LNCAP (cell line): Measurements from ENCODE around the gene ARL15.

Source experiments
- CTCF ChIP-seq: fragments of 450-650 bp; IDR thresholded peaks from 2 replicates; pipeline ENCODE4 v1.5.1; 2017; ENCODE audit warnings: mild to moderate bottlenecking

Gene ARL15

GRCh38 chr5:54278036-54278830, 32.1 kb downstream of the ARL15 start:
- no peak for TF ChIP-seq CTCF

- no peak for TF ChIP-seq CTCF
These were observed 34.3 kb downstream of the ARL15 start for GRCh38 chr5:54276048-54276447.

GRCh38 chr5:54275361-54275760, 35.0 kb downstream of the ARL15 start:
- no peak for TF ChIP-seq CTCF

GRCh38 chr5:54274944-54275343, 35.4 kb downstream of the ARL15 start:
- TF ChIP-seq CTCF: no peak

- TF ChIP-seq CTCF: no peak
These were observed 36.7 kb downstream of the ARL15 start for GRCh38 chr5:54273715-54274114.

- TF ChIP-seq CTCF: no peak
These were observed 37.6 kb downstream of the ARL15 start for GRCh38 chr5:54272746-54273145.

- TF ChIP-seq CTCF: no peak
These were observed 40.0 kb downstream of the ARL15 start for GRCh38 chr5:54270326-54270725.

GRCh38 chr5:54264574-54264973, 45.8 kb downstream of the ARL15 start:
- no peak for TF ChIP-seq CTCF
